ENCODE results near the gene PHF2.

- TF ChIP-seq CTCF (IDR thresholded peaks at IDR 0.05) (no peak), POLR2A (IDR thresholded peaks at IDR 0.05) (no peak), POLR2AphosphoS5 (IDR thresholded peaks at IDR 0.05; ENCODE audit: insufficient read depth in 1 of 2, low read depth in 1 of 2) (no peak)
These were observed 103.4 kb downstream of the PHF2 start for GRCh38 chr9:93679536-93680442.

All from vagina (tissue), 2 donors.